Liver (tissue), 9 donors: ENCODE data around the gene CITED4. TPM values are rescaled to one million over a fixed set of nuclear protein-coding genes. Genes with fewer than 3 reads are reported as not detected.

Experiments
- DNase-seq: peaks from one replicate; pipeline ENCODE4 v3.0.0-alpha.2; 2017; ENCODE audit warnings: low spot score
- H3K27ac ChIP-seq, 2 donors: one replicate each; pipeline ENCODE4 v1.7.0; 2013; ENCODE audit warnings: inconsistent platforms in 2 of 2, low read length in 2 of 2, control low read depth in 1 of 2, low read depth in 1 of 2, mild to moderate bottlenecking in 1 of 2
- H3K27me3 ChIP-seq, 4 donors: one replicate each; pipeline versions ENCODE4 v1.6.1 to v1.7.0; 2013; ENCODE audit warnings: low read length in 3 of 4, inconsistent platforms in 1 of 4, mild to moderate bottlenecking in 1 of 4, moderate library complexity in 1 of 4; ENCODE audit not compliant: control insufficient read depth in 4 of 4, insufficient read depth in 4 of 4
- H3K36me3 ChIP-seq, 4 donors: one replicate each; pipeline versions ENCODE4 v1.6.1 to v1.7.0; 2013; ENCODE audit warnings: low read length in 3 of 4, mild to moderate bottlenecking in 3 of 4, low read depth in 1 of 4, moderate library complexity in 1 of 4; ENCODE audit not compliant: control insufficient read depth in 4 of 4, insufficient read depth in 3 of 4
- H3K4me1 ChIP-seq, 4 donors: one replicate each; pipeline versions ENCODE4 v1.6.1 to v1.7.0; 2013; ENCODE audit warnings: low read length in 3 of 4, mild to moderate bottlenecking in 3 of 4, moderate library complexity in 1 of 4; ENCODE audit not compliant: control insufficient read depth in 4 of 4, insufficient read depth in 4 of 4
- H3K4me3 ChIP-seq, 3 donors: one replicate each; pipeline versions ENCODE4 v1.6.1 to v1.7.0; 2013; ENCODE audit warnings: low read length in 3 of 3, control low read depth in 1 of 3, low read depth in 1 of 3, mild to moderate bottlenecking in 1 of 3
- H3K9ac ChIP-seq, 2 donors: one replicate each; pipeline ENCODE4 v1.7.0; 2013; ENCODE audit warnings: low read length in 2 of 2, mild to moderate bottlenecking in 2 of 2, moderate library complexity in 2 of 2, control low read depth in 1 of 2, low read depth in 1 of 2
- H3K9me3 ChIP-seq, 4 donors: one replicate each; pipeline versions ENCODE4 v1.6.1 to v1.7.0; 2013; ENCODE audit warnings: low read length in 3 of 4; ENCODE audit not compliant: control insufficient read depth in 4 of 4
- EGR1 ChIP-seq, 2 donors: IDR thresholded peaks; 2 replicates each; pipeline ENCODE4 v1.6.1; 2016 to 2018; ENCODE audit warnings: antibody characterized with exemption in 2 of 2, low read depth in 2 of 2
- FOXA1 ChIP-seq: IDR thresholded peaks from 2 replicates; pipeline ENCODE4 v1.6.1; 2016; ENCODE audit warnings: antibody characterized with exemption
- FOXA2 ChIP-seq: IDR thresholded peaks from 2 replicates; pipeline ENCODE4 v1.6.1; 2016; ENCODE audit warnings: antibody characterized with exemption
- GABPA ChIP-seq, 2 donors: IDR thresholded peaks in 1 of 2; conservative IDR thresholded peaks in 1 of 2; 2 replicates each; pipeline ENCODE4 v1.6.1; 2016; ENCODE audit warnings: antibody characterized with exemption in 2 of 2, mild to moderate bottlenecking in 1 of 2, moderate library complexity in 1 of 2
- HNF4A ChIP-seq, 2 donors: conservative IDR thresholded peaks; 2 replicates each; pipeline ENCODE4 v1.6.1; 2016; ENCODE audit warnings: antibody characterized with exemption in 2 of 2, mild to moderate bottlenecking in 2 of 2
- HNF4G ChIP-seq: IDR thresholded peaks from 2 replicates; pipeline ENCODE4 v1.6.1; 2016; ENCODE audit warnings: antibody characterized with exemption
- JUND ChIP-seq, 2 donors: IDR thresholded peaks; 2 replicates each; pipeline ENCODE4 v1.6.1; 2016; ENCODE audit warnings: antibody characterized with exemption in 2 of 2
- NR2F2 ChIP-seq: IDR thresholded peaks from 2 replicates; pipeline ENCODE4 v1.6.1; 2016; ENCODE audit warnings: antibody characterized with exemption
- RAD21 ChIP-seq, 2 donors: IDR thresholded peaks; 2 replicates each; pipeline ENCODE4 v1.6.1; 2016; ENCODE audit warnings: antibody characterized with exemption in 2 of 2, mild to moderate bottlenecking in 2 of 2
- RXRA ChIP-seq, 2 donors: IDR thresholded peaks; 2 replicates each; pipeline ENCODE4 v1.6.1; 2017 to 2018; ENCODE audit warnings: antibody characterized with exemption in 2 of 2, mild to moderate bottlenecking in 1 of 2
- SP1 ChIP-seq: IDR thresholded peaks from 2 replicates; pipeline ENCODE4 v1.6.1; 2018; ENCODE audit warnings: antibody characterized with exemption, mild to moderate bottlenecking
- TAF1 ChIP-seq: conservative IDR thresholded peaks from 2 replicates; pipeline ENCODE4 v1.6.1; 2016; ENCODE audit warnings: antibody characterized with exemption, mild to moderate bottlenecking
- YY1 ChIP-seq: IDR thresholded peaks from 2 replicates; pipeline ENCODE4 v1.6.1; 2016; ENCODE audit warnings: antibody characterized with exemption, mild to moderate bottlenecking
- WGBS: extraction: QIAGEN DNeasy Blood & Tissue Kit; methylation state at CpG from one replicate; pipeline ENCODE4 v1.1.7; 2013; 5-methylcytosine and 5-hydroxymethylcytosine counted together
- polyA plus RNA-seq, 2 donors: library from polyadenylated mRNA; stranded (reverse) in 1 of 2; unstranded in 1 of 2; fragments of 200-250 nt in 1 of 2; fragments of >200 nt in 1 of 2; fragmentation: Nextera tagmentation in 1 of 2; extraction: Ambion mirVana in 1 of 2; gene quantifications; one replicate each; pipeline versions ENCODE4 v1.2.1 to v1.2.3, GENCODE V29; 2013 to 2015
- total RNA-seq, 2 donors: library from RNA; depleted of rRNA; stranded (reverse); fragments of >200 nt; gene quantifications; one replicate each; pipeline ENCODE4 v1.2.3, GENCODE V29; 2014
- TF ChIP-seq, protein P1 (sequence below): IDR thresholded peaks from 2 replicates; pipeline ENCODE4 v1.6.1; 2016; ENCODE audit warnings: antibody characterized with exemption
- TF ChIP-seq, protein P2 (sequence below): IDR thresholded peaks from 2 replicates; pipeline ENCODE4 v1.6.1; 2016; ENCODE audit warnings: antibody characterized with exemption
- TF ChIP-seq, protein P3 (sequence below): IDR thresholded peaks from 2 replicates; pipeline ENCODE4 v1.6.1; 2016; ENCODE audit warnings: antibody characterized with exemption
- TF ChIP-seq, protein P4 (sequence below): IDR thresholded peaks from 2 replicates; pipeline ENCODE4 v1.6.1; 2016; ENCODE audit warnings: antibody characterized with exemption, mild to moderate bottlenecking
- TF ChIP-seq, protein P5 (sequence below): fragments of 150-350 bp; IDR thresholded peaks from 2 replicates; pipeline ENCODE4 v1.5.1; 2017; ENCODE audit warnings: improper control_type of control experiment, low read depth, low read length; ENCODE audit not compliant: missing input control
- donor health status: healthy.
- donor health status: healthy.
- donor health status: healthy.
- donor health status: healthy.
- donor health status: healthy.

The CITED4 gene
- total and polyA plus RNA-seq, 4 donors, result 1.4 to 9.9 (median 5.2) TPM

DNA sequence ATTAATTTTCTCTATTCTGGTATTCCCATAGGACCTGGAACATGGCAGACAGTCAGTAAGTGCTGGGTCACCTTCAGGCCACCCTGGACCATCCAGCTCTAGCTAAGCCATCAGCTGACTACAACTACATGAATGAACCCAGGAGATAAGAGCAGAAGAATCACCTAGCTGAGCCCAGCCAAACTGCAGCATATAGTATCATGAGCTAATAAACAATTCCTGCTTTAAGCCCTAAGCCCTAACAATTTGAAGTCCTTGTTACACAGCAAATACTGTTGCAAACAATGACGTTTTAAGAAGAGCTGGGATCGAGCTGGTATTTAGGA is 14.2 kb upstream of the CITED4 start:
- 88% methylated on average over 2 of the region's 2 CpGs for WGBS
- no peak for DNase-seq
- Histone ChIP-seq H3K36me3 (no peaks in the 10 kb centered on the region), H3K9ac (no peak overlapping the region), H3K27ac (no peak overlapping the region), H3K4me1 (peaks cover 0 to 3% (median 0%) of the 10 kb centered on the region in 4 donors), H3K4me3 (no peak overlapping the region), H3K27me3 (no peaks in the 10 kb centered on the region), H3K9me3 (peaks cover 0 to 2% (median 0%) of the 10 kb centered on the region in 4 donors)
- TF ChIP-seq FOXA2 (no peak), GABPA (IDR thresholded peaks at IDR 0.05 in 1 of 2, conservative IDR thresholded peaks at IDR 0.05 in 1 of 2) (no peak), FOXA1 (no peak), TAF1 (no peak), NR2F2 (no peak), SP1 (no peak), YY1 (no peak), JUND (IDR thresholded peaks at IDR 0.05) (no peak), HNF4A (conservative IDR thresholded peaks at IDR 0.05) (no peak), EGR1 (IDR thresholded peaks at IDR 0.05; ENCODE audit: low read depth in 2 of 2) (no peak), HNF4G (no peak), RXRA (IDR thresholded peaks at IDR 0.05) (no peak), RAD21 (IDR thresholded peaks at IDR 0.05) (no peak)
- TF ChIP-seq, protein P1, sequence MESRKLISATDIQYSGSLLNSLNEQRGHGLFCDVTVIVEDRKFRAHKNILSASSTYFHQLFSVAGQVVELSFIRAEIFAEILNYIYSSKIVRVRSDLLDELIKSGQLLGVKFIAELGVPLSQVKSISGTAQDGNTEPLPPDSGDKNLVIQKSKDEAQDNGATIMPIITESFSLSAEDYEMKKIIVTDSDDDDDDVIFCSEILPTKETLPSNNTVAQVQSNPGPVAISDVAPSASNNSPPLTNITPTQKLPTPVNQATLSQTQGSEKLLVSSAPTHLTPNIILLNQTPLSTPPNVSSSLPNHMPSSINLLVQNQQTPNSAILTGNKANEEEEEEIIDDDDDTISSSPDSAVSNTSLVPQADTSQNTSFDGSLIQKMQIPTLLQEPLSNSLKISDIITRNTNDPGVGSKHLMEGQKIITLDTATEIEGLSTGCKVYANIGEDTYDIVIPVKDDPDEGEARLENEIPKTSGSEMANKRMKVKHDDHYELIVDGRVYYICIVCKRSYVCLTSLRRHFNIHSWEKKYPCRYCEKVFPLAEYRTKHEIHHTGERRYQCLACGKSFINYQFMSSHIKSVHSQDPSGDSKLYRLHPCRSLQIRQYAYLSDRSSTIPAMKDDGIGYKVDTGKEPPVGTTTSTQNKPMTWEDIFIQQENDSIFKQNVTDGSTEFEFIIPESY, result no peak
- TF ChIP-seq, protein P2, sequence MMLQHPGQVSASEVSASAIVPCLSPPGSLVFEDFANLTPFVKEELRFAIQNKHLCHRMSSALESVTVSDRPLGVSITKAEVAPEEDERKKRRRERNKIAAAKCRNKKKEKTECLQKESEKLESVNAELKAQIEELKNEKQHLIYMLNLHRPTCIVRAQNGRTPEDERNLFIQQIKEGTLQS, result no peak
- TF ChIP-seq, protein P3, sequence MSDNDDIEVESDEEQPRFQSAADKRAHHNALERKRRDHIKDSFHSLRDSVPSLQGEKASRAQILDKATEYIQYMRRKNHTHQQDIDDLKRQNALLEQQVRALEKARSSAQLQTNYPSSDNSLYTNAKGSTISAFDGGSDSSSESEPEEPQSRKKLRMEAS, result no peak
- TF ChIP-seq, protein P4, sequence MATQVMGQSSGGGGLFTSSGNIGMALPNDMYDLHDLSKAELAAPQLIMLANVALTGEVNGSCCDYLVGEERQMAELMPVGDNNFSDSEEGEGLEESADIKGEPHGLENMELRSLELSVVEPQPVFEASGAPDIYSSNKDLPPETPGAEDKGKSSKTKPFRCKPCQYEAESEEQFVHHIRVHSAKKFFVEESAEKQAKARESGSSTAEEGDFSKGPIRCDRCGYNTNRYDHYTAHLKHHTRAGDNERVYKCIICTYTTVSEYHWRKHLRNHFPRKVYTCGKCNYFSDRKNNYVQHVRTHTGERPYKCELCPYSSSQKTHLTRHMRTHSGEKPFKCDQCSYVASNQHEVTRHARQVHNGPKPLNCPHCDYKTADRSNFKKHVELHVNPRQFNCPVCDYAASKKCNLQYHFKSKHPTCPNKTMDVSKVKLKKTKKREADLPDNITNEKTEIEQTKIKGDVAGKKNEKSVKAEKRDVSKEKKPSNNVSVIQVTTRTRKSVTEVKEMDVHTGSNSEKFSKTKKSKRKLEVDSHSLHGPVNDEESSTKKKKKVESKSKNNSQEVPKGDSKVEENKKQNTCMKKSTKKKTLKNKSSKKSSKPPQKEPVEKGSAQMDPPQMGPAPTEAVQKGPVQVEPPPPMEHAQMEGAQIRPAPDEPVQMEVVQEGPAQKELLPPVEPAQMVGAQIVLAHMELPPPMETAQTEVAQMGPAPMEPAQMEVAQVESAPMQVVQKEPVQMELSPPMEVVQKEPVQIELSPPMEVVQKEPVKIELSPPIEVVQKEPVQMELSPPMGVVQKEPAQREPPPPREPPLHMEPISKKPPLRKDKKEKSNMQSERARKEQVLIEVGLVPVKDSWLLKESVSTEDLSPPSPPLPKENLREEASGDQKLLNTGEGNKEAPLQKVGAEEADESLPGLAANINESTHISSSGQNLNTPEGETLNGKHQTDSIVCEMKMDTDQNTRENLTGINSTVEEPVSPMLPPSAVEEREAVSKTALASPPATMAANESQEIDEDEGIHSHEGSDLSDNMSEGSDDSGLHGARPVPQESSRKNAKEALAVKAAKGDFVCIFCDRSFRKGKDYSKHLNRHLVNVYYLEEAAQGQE, result no peak

DNA sequence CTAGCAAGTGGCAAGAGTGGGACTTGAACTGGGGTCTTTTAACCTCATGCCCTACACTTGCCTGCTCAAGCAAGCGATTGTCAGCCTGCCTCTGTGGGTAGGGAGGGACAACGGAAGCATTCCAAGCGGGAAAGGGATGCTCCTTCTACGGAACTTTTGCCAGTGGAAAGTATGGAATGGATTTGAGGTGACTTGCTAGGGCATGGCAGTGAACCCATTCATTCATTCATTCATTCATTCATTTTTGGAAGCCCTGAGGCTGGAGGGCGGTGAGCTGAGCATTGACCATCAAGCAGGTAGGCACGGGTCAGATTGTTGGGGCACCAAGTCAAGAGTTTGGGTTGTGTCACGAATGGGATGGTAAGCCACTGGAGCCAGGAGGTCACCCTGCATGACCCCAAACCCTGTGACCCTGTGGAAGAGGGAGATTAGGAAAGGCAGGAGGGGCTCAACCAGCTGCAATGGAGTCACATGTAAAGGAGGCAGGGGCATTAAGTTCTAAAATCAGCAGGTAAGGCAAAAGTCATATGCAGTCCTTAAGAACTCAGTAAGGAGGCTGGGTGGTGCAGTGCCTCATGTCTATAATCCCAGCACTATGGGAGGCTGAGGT is 11.8 kb upstream of the CITED4 start:
- H3K4me1 ChIP-seq, result peaks cover 0 to 3% (median 0%) of the 10 kb centered on the region in 4 donors
- 95% methylated on average over 7 of the region's 7 CpGs for WGBS
- H3K4me3 ChIP-seq, result no peak overlapping the region
- no peak overlapping the region for H3K9ac ChIP-seq
- H3K27me3 ChIP-seq, result no peaks in the 10 kb centered on the region
- no peak for DNase-seq
- no peaks in the 10 kb centered on the region for H3K36me3 ChIP-seq
- H3K27ac ChIP-seq, result no peak overlapping the region
- H3K9me3 ChIP-seq, result peaks cover 0 to 2% (median 0%) of the 10 kb centered on the region in 4 donors
- TF ChIP-seq YY1 (no peak), HNF4G (no peak), RAD21 (IDR thresholded peaks at IDR 0.05) (no peak), HNF4A (conservative IDR thresholded peaks at IDR 0.05) (no peak), SP1 (no peak), EGR1 (IDR thresholded peaks at IDR 0.05; ENCODE audit: low read depth in 2 of 2) (no peak), GABPA (IDR thresholded peaks at IDR 0.05 in 1 of 2, conservative IDR thresholded peaks at IDR 0.05 in 1 of 2) (no peak), JUND (IDR thresholded peaks at IDR 0.05) (no peak), FOXA2 (no peak), FOXA1 (no peak), NR2F2 (no peak), RXRA (IDR thresholded peaks at IDR 0.05) (no peak)
- TF ChIP-seq, protein P1, result no peak
- TF ChIP-seq, protein P3, result no peak
- TF ChIP-seq, protein P5, sequence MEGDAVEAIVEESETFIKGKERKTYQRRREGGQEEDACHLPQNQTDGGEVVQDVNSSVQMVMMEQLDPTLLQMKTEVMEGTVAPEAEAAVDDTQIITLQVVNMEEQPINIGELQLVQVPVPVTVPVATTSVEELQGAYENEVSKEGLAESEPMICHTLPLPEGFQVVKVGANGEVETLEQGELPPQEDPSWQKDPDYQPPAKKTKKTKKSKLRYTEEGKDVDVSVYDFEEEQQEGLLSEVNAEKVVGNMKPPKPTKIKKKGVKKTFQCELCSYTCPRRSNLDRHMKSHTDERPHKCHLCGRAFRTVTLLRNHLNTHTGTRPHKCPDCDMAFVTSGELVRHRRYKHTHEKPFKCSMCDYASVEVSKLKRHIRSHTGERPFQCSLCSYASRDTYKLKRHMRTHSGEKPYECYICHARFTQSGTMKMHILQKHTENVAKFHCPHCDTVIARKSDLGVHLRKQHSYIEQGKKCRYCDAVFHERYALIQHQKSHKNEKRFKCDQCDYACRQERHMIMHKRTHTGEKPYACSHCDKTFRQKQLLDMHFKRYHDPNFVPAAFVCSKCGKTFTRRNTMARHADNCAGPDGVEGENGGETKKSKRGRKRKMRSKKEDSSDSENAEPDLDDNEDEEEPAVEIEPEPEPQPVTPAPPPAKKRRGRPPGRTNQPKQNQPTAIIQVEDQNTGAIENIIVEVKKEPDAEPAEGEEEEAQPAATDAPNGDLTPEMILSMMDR, result no peak
